ENCODE measurements around the gene ABTB2.

DNA sequence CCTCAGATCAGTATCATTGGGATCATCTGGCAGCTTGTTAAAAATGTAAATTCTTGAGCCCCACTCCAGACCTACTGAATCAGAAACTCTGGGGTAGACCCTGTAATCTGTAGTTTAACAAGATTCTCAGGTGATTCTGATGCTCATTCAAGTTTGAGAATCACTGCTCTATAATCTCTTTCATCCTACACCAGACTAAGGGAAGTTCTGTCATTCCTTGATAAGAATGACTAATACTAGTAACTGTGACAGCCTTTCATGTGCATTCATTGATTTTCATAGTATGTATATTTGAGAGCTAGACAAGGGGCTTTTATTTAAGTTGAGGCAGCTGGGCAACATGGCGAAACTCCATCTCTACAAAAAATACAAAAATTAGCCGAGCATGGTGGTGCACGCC, 222.4 kb downstream of the ABTB2 start:
- TF ChIP-seq RFX5 (IDR thresholded peaks at IDR 0.05; ENCODE audit: borderline replicate concordance, low read depth, low read length) (no peak), CHD2 (IDR thresholded peaks at IDR 0.05; ENCODE audit: low read length) (no peak), EZH2 (IDR thresholded peaks at IDR 0.05; ENCODE audit: low read depth, low read length, severe bottlenecking) (no peak), GABPA (IDR thresholded peaks at IDR 0.05; ENCODE audit: borderline replicate concordance, insufficient read depth, low read length) (no peak)
- TF ChIP-seq, protein P1, sequence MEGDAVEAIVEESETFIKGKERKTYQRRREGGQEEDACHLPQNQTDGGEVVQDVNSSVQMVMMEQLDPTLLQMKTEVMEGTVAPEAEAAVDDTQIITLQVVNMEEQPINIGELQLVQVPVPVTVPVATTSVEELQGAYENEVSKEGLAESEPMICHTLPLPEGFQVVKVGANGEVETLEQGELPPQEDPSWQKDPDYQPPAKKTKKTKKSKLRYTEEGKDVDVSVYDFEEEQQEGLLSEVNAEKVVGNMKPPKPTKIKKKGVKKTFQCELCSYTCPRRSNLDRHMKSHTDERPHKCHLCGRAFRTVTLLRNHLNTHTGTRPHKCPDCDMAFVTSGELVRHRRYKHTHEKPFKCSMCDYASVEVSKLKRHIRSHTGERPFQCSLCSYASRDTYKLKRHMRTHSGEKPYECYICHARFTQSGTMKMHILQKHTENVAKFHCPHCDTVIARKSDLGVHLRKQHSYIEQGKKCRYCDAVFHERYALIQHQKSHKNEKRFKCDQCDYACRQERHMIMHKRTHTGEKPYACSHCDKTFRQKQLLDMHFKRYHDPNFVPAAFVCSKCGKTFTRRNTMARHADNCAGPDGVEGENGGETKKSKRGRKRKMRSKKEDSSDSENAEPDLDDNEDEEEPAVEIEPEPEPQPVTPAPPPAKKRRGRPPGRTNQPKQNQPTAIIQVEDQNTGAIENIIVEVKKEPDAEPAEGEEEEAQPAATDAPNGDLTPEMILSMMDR (IDR thresholded peaks at IDR 0.05; ENCODE audit: control extremely low read depth in 1 of 3, insufficient read depth in 1 of 3, low read depth in 1 of 3, low read length in 3 of 3): no peak
